Erythroblast (primary cell): Measurements from ENCODE around the gene BLVRB.

Experiments used
- GATA1 ChIP-seq: IDR thresholded peaks from 2 replicates; pipeline ENCODE4 v1.6.1; 2011; ENCODE audit warnings: low read depth, mild to moderate bottlenecking, control low read depth, low read length, moderate library complexity
- POLR2A ChIP-seq: IDR thresholded peaks from 2 replicates; pipeline ENCODE4 v1.6.1; 2011; ENCODE audit warnings: mild to moderate bottlenecking, low read length

GRCh38 chr19:40506099-40506498 lies 40.6 kb upstream of the BLVRB start:
- TF ChIP-seq POLR2A, result no peak
- no peak for TF ChIP-seq GATA1
